Measurements from ENCODE around the gene SCRT2. TPM values are rescaled to one million over a fixed set of nuclear protein-coding genes. Genes with fewer than 3 reads are reported as not detected.

Gene SCRT2
- total RNA-seq, 1 donor from 2014 or later, result not detected

DNA sequence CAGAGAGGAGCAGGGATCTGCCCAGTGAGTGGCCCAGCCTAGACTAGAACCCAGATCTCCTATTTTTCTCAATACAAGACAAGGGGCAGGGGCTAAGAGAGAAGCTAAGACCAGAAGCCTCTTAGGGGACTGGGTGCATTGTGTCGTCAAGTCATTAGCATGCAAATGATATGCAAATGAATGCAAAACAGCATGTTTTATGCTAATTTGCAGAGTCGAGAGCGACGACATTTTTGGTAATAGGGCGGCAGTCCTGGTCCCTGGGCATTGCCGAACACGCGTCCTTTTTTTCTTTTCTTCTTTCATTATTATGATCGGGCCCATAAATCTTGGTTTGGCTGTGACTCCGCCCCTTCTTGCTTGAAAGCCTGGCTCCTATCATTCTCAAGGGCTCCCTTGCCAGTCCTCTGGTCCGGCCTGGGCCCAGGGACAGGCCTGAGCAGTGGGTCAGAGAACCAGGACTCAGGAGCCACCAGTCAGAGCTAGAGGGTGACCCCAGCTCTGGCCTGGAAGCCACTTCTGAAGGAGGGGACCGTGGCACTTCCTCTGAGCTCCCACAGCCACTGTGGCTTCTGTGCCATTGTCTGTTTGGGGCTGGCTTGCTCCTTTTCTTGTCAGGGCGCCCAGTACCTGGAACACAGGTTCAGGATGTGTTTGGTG, 32.0 kb upstream of the SCRT2 start:
- intact Hi-C loops (cut with micrococcal nuclease), result no loop called here
- ChIA-PET CTCF (no interaction called here), POLR2A (no interaction called here)
- Mint-ChIP-seq H3K27me3 (peaks cover 35% of the 10 kb centered on the region), H3K27ac (no peak overlapping the region), H3K9me3 (peaks cover 6% of the 10 kb centered on the region), H3K36me3 (ENCODE audit: low read depth) (no peaks in the 10 kb centered on the region), H3K4me1 (no peaks in the 10 kb centered on the region), H3K4me3 (no peak overlapping the region)
- no peak for TF ChIP-seq CTCF (IDR thresholded peaks at IDR 0.05)
- no peak for ATAC-seq (ENCODE audit: low read depth)
- DNase-seq, result no peak

- DNase-seq (no peak), ATAC-seq (ENCODE audit: low read depth) (no peak)
- no peaks in the 10 kb centered on the region for H3K36me3 Mint-ChIP-seq (ENCODE audit: low read depth)
- intact Hi-C loops (cut with micrococcal nuclease), result no loop called here
- TF ChIP-seq CTCF (IDR thresholded peaks at IDR 0.05), result no peak
- POLR2A ChIA-PET, result no interaction called here
- no peak overlapping the region for H3K4me3 Mint-ChIP-seq
- peaks cover 6% of the 10 kb centered on the region for H3K9me3 Mint-ChIP-seq
- CTCF ChIA-PET, result no interaction called here
- H3K27me3 Mint-ChIP-seq, result peaks cover 27% of the 10 kb centered on the region
- no peak overlapping the region for H3K27ac Mint-ChIP-seq
- no peaks in the 10 kb centered on the region for H3K4me1 Mint-ChIP-seq
These were observed 30.8 kb upstream of the SCRT2 start for GRCh38 chr20:706366-706885.

GRCh38 chr20:704726-705125, 29.1 kb upstream of the SCRT2 start:
- peaks cover 6% of the 10 kb centered on the region for H3K9me3 Mint-ChIP-seq
- no peak for TF ChIP-seq CTCF (IDR thresholded peaks at IDR 0.05)
- H3K27me3 Mint-ChIP-seq, result peaks cover 20% of the 10 kb centered on the region
- ChIA-PET POLR2A (no interaction called here), CTCF (no interaction called here)
- no peaks in the 10 kb centered on the region for H3K4me1 Mint-ChIP-seq
- no peaks in the 10 kb centered on the region for H3K36me3 Mint-ChIP-seq (ENCODE audit: low read depth)
- no peak for ATAC-seq (ENCODE audit: low read depth)
- H3K4me3 Mint-ChIP-seq, result no peak overlapping the region
- intact Hi-C loops (cut with micrococcal nuclease), result no loop called here
- no peak overlapping the region for H3K27ac Mint-ChIP-seq
- DNase-seq, result no peak

DNA sequence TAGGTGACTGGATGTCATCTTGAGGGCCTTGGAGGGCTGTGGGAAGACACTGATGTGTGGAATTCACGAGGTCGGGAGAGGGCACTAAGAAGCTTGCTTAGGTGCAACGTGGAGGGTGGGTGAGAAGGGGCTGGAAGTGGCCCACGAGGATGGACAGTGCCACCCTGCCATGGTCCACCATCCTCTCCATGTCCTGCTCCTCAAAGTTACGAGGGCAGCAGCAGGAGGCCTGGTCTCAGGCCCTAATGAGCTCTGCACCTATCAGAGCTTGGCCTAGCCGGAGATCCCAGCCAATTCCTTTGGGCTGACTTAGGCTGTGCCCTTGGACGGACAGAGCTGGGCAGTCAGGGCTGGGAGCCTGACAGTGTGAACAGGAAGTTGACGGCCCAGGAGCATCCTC, 27.8 kb upstream of the SCRT2 start:
- ATAC-seq (ENCODE audit: low read depth) (no peak), DNase-seq (no peak)
- intact Hi-C loops (cut with micrococcal nuclease), result no loop called here
- Mint-ChIP-seq H3K4me3 (no peak overlapping the region), H3K9me3 (no peaks in the 10 kb centered on the region), H3K36me3 (ENCODE audit: low read depth) (no peaks in the 10 kb centered on the region), H3K4me1 (no peaks in the 10 kb centered on the region), H3K27ac (no peak overlapping the region), H3K27me3 (peaks cover 9% of the 10 kb centered on the region)
- no peak for TF ChIP-seq CTCF (IDR thresholded peaks at IDR 0.05)
- CTCF ChIA-PET, result no interaction called here
- POLR2A ChIA-PET, result no interaction called here

GRCh38 chr20:703006-703405, 27.4 kb upstream of the SCRT2 start:
- no peak for TF ChIP-seq CTCF (IDR thresholded peaks at IDR 0.05)
- ATAC-seq (ENCODE audit: low read depth) (no peak), DNase-seq (no peak)
- Mint-ChIP-seq H3K27me3 (peaks cover 10% of the 10 kb centered on the region), H3K27ac (no peak overlapping the region), H3K4me1 (no peaks in the 10 kb centered on the region), H3K9me3 (no peaks in the 10 kb centered on the region), H3K4me3 (no peak overlapping the region), H3K36me3 (ENCODE audit: low read depth) (no peaks in the 10 kb centered on the region)
- ChIA-PET POLR2A (no interaction called here), CTCF (no interaction called here)
- intact Hi-C loops (cut with micrococcal nuclease), result no loop called here

All from activated B cell treated with CpG ODN at 0.5 μM for 24 hours (primary cell).